Upper lobe of left lung (tissue), 4 donors: ENCODE results near the gene SLC12A7.

Experiments
- POLR2AphosphoS5 ChIP-seq, 2 donors: sonication (generic); formaldehyde crosslinking; IDR thresholded peaks; one replicate each; pipeline ENCODE4 v1.5.1; 2017; ENCODE audit warnings: antibody characterized with exemption in 2 of 2
- TF ChIP-seq, protein P1 (sequence below), 6 experiments: fragments of 450-650 bp in 4 of 6; fragments of 200-600 bp in 2 of 6; sonication (generic) in 2 of 6; IDR thresholded peaks; one replicate each; pipeline ENCODE4 v1.5.1; 2016 to 2019; ENCODE audit warnings: antibody characterized with exemption in 6 of 6

DNA sequence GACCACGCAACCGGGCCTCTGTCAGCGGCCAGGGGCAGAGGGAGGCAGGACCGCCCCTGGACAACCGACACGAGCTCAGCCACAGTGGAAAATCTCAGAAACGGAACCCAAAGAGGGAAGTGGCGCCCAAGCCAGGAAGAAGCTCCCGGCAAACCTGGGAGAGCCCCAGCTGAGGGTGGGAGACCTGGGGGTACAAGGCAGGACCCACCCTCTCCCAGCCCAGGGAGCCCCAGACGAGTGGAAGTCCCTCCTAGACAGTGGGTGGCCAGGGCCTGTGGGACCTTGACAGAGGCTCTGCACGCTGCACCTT is 3.0 kb downstream of the SLC12A7 start:
- no peak for TF ChIP-seq POLR2AphosphoS5 (IDR thresholded peaks at IDR 0.05)
- TF ChIP-seq, protein P1, sequence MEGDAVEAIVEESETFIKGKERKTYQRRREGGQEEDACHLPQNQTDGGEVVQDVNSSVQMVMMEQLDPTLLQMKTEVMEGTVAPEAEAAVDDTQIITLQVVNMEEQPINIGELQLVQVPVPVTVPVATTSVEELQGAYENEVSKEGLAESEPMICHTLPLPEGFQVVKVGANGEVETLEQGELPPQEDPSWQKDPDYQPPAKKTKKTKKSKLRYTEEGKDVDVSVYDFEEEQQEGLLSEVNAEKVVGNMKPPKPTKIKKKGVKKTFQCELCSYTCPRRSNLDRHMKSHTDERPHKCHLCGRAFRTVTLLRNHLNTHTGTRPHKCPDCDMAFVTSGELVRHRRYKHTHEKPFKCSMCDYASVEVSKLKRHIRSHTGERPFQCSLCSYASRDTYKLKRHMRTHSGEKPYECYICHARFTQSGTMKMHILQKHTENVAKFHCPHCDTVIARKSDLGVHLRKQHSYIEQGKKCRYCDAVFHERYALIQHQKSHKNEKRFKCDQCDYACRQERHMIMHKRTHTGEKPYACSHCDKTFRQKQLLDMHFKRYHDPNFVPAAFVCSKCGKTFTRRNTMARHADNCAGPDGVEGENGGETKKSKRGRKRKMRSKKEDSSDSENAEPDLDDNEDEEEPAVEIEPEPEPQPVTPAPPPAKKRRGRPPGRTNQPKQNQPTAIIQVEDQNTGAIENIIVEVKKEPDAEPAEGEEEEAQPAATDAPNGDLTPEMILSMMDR (IDR thresholded peaks at IDR 0.05) = no peak
